KOPT-K1 (cell line): ENCODE results near the gene SMOC1.

Source experiments
- H3K27ac ChIP-seq: fragments of 200-600 bp; sonication (generic); 2 replicates; pipeline ENCODE4 v1.5.1; 2016; ENCODE audit warnings: antibody characterized with exemption, mild to moderate bottlenecking, low read depth, low read length; ENCODE audit not compliant: poor library complexity, severe bottlenecking
- H3K36me3 ChIP-seq: fragments of 200-600 bp; sonication (generic); 2 replicates; pipeline ENCODE4 v1.5.1; 2017; ENCODE audit warnings: antibody characterized with exemption, mild to moderate bottlenecking, low read length, moderate library complexity; ENCODE audit not compliant: insufficient read depth
- H3K9me3 ChIP-seq: fragments of 200-600 bp; sonication (generic); 2 replicates; pipeline ENCODE4 v1.5.1; 2017; ENCODE audit warnings: antibody characterized with exemption, low read length, mild to moderate bottlenecking; ENCODE audit not compliant: insufficient read depth, poor library complexity, severe bottlenecking

SMOC1 gene, protein sequence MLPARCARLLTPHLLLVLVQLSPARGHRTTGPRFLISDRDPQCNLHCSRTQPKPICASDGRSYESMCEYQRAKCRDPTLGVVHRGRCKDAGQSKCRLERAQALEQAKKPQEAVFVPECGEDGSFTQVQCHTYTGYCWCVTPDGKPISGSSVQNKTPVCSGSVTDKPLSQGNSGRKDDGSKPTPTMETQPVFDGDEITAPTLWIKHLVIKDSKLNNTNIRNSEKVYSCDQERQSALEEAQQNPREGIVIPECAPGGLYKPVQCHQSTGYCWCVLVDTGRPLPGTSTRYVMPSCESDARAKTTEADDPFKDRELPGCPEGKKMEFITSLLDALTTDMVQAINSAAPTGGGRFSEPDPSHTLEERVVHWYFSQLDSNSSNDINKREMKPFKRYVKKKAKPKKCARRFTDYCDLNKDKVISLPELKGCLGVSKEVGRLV

DNA sequence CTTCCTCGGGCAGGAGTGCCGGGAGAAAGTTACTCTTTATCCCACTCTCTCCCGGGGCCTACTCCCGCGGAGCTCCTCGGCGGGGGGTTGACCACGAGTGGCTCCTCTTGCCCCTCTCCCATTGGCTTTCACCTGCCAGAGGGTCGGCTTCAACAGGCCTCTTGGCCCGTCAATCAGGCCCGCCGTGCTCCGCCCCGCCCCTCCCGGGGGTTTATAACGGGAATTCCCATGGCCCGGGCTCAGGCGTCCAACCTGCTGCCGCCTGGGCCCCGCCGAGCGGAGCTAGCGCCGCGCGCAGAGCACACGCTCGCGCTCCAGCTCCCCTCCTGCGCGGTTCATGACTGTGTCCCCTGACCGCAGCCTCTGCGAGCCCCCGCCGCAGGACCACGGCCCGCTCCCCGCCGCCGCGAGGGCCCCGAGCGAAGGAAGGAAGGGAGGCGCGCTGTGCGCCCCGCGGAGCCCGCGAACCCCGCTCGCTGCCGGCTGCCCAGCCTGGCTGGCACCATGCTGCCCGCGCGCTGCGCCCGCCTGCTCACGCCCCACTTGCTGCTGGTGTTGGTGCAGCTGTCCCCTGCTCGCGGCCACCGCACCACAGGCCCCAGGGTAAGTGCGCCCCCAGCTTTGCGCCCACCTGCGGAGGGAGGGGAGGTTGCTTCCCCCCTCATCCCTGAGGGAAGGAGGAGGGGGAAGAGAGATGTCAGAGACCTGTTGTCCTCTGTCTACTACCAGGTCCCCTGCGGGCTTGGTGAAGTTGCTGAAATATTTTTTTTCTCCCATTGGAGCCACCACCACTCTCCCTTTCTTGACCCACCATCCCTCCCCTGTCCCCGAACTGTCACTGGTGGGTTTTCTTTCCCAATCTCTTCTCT lies at the start of gene SMOC1:
TSS of gene SMOC1 (plus strand) at position 242 of the 869 bp plus-strand sequence. CDS start at position 505, 263 bp downstream.
- Histone ChIP-seq H3K9me3 (no peaks in the 10 kb centered on the region), H3K36me3 (no peaks in the 10 kb centered on the region), H3K27ac (no peak within 1 kb of the TSS)

- Histone ChIP-seq H3K9me3 (no peaks in the 10 kb centered on the region), H3K27ac (no peak overlapping the region), H3K36me3 (no peaks in the 10 kb centered on the region)
Measured at GRCh38 chr14:69838881-69839416, 40.3 kb upstream of the SMOC1 start.

GRCh38 chr14:69839661-69840060 lies 39.6 kb upstream of the SMOC1 start:
- H3K9me3 ChIP-seq = no peaks in the 10 kb centered on the region
- no peak overlapping the region for H3K27ac ChIP-seq
- H3K36me3 ChIP-seq = no peaks in the 10 kb centered on the region

GRCh38 chr14:69841656-69842055 lies 37.6 kb upstream of the SMOC1 start:
- Histone ChIP-seq H3K27ac (no peak overlapping the region), H3K36me3 (no peaks in the 10 kb centered on the region), H3K9me3 (no peaks in the 10 kb centered on the region)

- Histone ChIP-seq H3K9me3 (no peaks in the 10 kb centered on the region), H3K36me3 (no peaks in the 10 kb centered on the region), H3K27ac (no peak overlapping the region)
Measured at GRCh38 chr14:69842686-69843420, 36.4 kb upstream of the SMOC1 start.

DNA sequence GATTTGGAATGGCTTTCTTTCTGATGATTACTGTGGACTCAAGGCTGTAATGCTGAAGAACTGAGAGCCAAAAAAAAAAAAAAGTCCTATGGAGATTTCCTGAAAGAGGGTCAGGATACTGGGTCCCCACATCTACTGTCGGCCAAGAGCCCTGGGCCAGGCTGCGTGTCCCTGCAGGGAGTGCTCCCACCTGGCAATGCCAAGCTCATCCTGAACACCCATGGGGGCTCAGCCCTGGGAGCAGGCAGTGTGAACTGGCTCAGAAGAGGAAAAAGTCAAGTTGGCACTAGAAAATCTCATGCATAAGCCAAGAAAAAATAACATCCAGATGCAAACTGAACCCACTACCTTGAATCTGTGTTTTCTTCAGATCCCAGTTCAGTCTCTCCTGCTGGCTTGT lies 35.0 kb upstream of the SMOC1 start:
- Histone ChIP-seq H3K9me3 (no peaks in the 10 kb centered on the region), H3K27ac (no peak overlapping the region), H3K36me3 (no peaks in the 10 kb centered on the region)

- Histone ChIP-seq H3K36me3 (no peaks in the 10 kb centered on the region), H3K27ac (no peak overlapping the region), H3K9me3 (no peaks in the 10 kb centered on the region)
Measured at GRCh38 chr14:69845050-69845581, 34.1 kb upstream of the SMOC1 start.

GRCh38 chr14:69845787-69846186 lies 33.4 kb upstream of the SMOC1 start:
- Histone ChIP-seq H3K36me3 (no peaks in the 10 kb centered on the region), H3K9me3 (no peaks in the 10 kb centered on the region), H3K27ac (no peak overlapping the region)

GRCh38 chr14:69848156-69848555 lies 31.1 kb upstream of the SMOC1 start:
- no peaks in the 10 kb centered on the region for H3K9me3 ChIP-seq
- H3K27ac ChIP-seq = no peak overlapping the region
- no peaks in the 10 kb centered on the region for H3K36me3 ChIP-seq

- H3K36me3 ChIP-seq = no peaks in the 10 kb centered on the region
- no peak overlapping the region for H3K27ac ChIP-seq
- no peaks in the 10 kb centered on the region for H3K9me3 ChIP-seq
Measured at GRCh38 chr14:69848903-69849391, 30.3 kb upstream of the SMOC1 start.

GRCh38 chr14:69850086-69850735 lies 29.0 kb upstream of the SMOC1 start:
- no peak overlapping the region for H3K27ac ChIP-seq
- H3K36me3 ChIP-seq = no peaks in the 10 kb centered on the region
- H3K9me3 ChIP-seq = peaks cover 4% of the 10 kb centered on the region

DNA sequence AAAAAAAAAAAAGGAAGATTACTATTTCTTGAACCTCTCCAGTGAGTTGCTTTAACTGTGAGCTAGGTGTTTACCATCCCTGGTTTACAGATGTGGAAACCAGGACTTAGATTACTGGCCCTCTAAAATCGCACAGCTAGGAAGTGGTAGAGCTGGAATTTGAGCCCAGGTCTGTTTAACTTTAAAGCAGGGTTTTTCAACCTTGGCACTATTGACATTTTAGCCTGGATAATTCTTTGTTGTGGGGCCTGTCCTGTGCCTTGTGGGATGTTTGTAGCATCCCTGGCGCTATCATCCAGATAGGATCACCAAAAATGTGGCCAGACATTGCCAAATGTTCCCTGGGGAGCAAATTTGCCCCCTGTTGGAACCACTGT lies 28.5 kb upstream of the SMOC1 start:
- H3K27ac ChIP-seq = no peak overlapping the region
- H3K9me3 ChIP-seq = peaks cover 9% of the 10 kb centered on the region
- H3K36me3 ChIP-seq = no peaks in the 10 kb centered on the region

- Histone ChIP-seq H3K36me3 (no peaks in the 10 kb centered on the region), H3K27ac (no peak overlapping the region), H3K9me3 (peaks cover 15% of the 10 kb centered on the region)
Measured at GRCh38 chr14:69852531-69853321, 26.5 kb upstream of the SMOC1 start.
